Fibroblast of lung (primary cell): Measurements from ENCODE around the gene PRR36. TPM values are rescaled to one million over a fixed set of nuclear protein-coding genes. Genes with fewer than 3 reads are reported as not detected.

Source experiments
- DNase-seq, 2 donors: peaks; one replicate each; pipeline versions ENCODE4 v3.0.0 to v3.0.0-alpha.2; 2010; ENCODE audit warnings: low read depth in 2 of 2
- H2AFZ ChIP-seq: 2 replicates; pipeline ENCODE4 v1.5.1; 2012; ENCODE audit warnings: low read length, control low read depth, inconsistent platforms
- H3K27ac ChIP-seq: 2 replicates; pipeline ENCODE4 v1.5.1; 2011; ENCODE audit warnings: low read length, control low read depth; ENCODE audit not compliant: insufficient read depth
- H3K27me3 ChIP-seq: 2 replicates; pipeline ENCODE4 v1.5.1; 2011; ENCODE audit warnings: mild to moderate bottlenecking, low read length; ENCODE audit not compliant: control insufficient read depth, insufficient read depth
- H3K36me3 ChIP-seq: 2 replicates; pipeline ENCODE4 v1.5.1; 2011; ENCODE audit warnings: low read length; ENCODE audit not compliant: control insufficient read depth, insufficient read depth
- H3K4me1 ChIP-seq: 2 replicates; pipeline ENCODE4 v1.5.1; 2011; ENCODE audit warnings: low read length; ENCODE audit not compliant: control insufficient read depth, insufficient read depth; ENCODE audit errors: extremely low read depth
- H3K4me2 ChIP-seq: 2 replicates; pipeline ENCODE4 v1.5.1; 2011; ENCODE audit warnings: low read length, control low read depth; ENCODE audit not compliant: insufficient read depth; ENCODE audit errors: extremely low read depth
- H3K4me3 ChIP-seq, 4 experiments: fragments of 200-600 bp in 1 of 4; sonication (generic) in 1 of 4; replicated peaks in 1 of 4; 2 replicates each; pipeline ENCODE4 v1.5.1; 2011 to 2016; ENCODE audit warnings: low read length in 4 of 4, low read depth in 3 of 4, mild to moderate bottlenecking in 3 of 4, control low read depth in 2 of 4, inconsistent platforms in 1 of 4, mixed read lengths in 1 of 4; ENCODE audit not compliant: insufficient read depth in 1 of 4; ENCODE audit errors: control extremely low read depth in 1 of 4
- H3K79me2 ChIP-seq: 2 replicates; pipeline ENCODE4 v1.5.1; 2012; ENCODE audit warnings: mild to moderate bottlenecking, low read length, inconsistent platforms; ENCODE audit not compliant: control insufficient read depth, insufficient read depth
- H3K9ac ChIP-seq: 2 replicates; pipeline ENCODE4 v1.5.1; 2011; ENCODE audit warnings: mild to moderate bottlenecking, low read length, control low read depth; ENCODE audit not compliant: insufficient read depth
- H3K9me3 ChIP-seq: 2 replicates; pipeline ENCODE4 v1.5.1; 2012; ENCODE audit warnings: low read depth, low read length; ENCODE audit not compliant: control insufficient read depth, insufficient read depth
- H4K20me1 ChIP-seq: 2 replicates; pipeline ENCODE4 v1.5.1; 2011; ENCODE audit warnings: low read length; ENCODE audit not compliant: control insufficient read depth, insufficient read depth; ENCODE audit errors: extremely low read depth
- CTCF ChIP-seq, 2 donors: IDR thresholded peaks in 1 of 2; conservative IDR thresholded peaks in 1 of 2; 1 replicate in 1 of 2; 2 replicates in 1 of 2; pipeline ENCODE4 v1.5.1; 2011 to 2012; ENCODE audit warnings: low read length in 2 of 2, control low read depth in 1 of 2, inconsistent platforms in 1 of 2, low read depth in 1 of 2, mild to moderate bottlenecking in 1 of 2
- EZH2 ChIP-seq: IDR thresholded peaks from 2 replicates; pipeline ENCODE4 v1.5.1; 2012; ENCODE audit warnings: low read length, control low read depth, mild to moderate bottlenecking; ENCODE audit errors: missing control alignments
- polyA plus RNA-seq, 2 donors: library from polyadenylated mRNA; depleted of rRNA in 1 of 2; stranded (reverse) in 1 of 2; unstranded in 1 of 2; fragments of >200 nt; gene quantifications; 2 replicates each; pipeline ENCODE4 v1.2.1, GENCODE V29; 2011 to 2012; ENCODE audit warnings: missing spikeins in 1 of 2
- total RNA-seq: library from RNA; depleted of rRNA; stranded (reverse); fragments of >200 nt; gene quantifications from 2 replicates; pipeline ENCODE4 v1.2.1, GENCODE V29; 2014

Gene PRR36
- total and polyA plus RNA-seq, 2 donors (not counting 1 experiment from before 2014, with no cell fraction given), result under 0.01 TPM; not detected in 1

DNA sequence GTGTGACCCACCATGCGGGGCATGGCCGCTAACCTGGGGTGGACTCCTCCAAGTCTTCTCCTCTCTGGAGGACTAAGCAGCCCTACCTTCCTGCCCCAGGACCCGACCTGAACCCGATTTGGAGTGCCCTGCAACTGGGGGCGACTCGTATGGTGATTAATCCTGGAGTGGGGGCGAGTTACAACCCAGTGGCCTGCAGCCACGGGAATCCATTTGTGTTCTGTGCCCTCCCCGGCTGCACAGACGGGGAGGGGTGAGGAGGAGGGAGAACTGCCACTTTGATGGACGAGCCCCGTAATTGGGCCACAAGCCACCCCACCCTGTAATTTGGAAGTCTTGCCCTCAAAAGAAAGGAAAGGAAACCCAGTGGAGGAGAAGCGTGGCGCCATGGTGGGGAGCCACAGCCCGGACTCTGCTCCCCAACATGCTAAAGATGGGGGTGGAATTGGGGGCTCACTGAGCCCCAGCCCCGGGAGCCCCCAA lies 18.0 kb downstream of the PRR36 start:
- Histone ChIP-seq H3K9ac (no peak overlapping the region), H3K4me1 (no peaks in the 10 kb centered on the region), H3K27me3 (no peaks in the 10 kb centered on the region), H2AFZ (no peak overlapping the region), H3K79me2 (no peaks in the 10 kb centered on the region), H3K27ac (no peak overlapping the region), H3K4me2 (no peak overlapping the region), H3K9me3 (no peaks in the 10 kb centered on the region), H4K20me1 (no peaks in the 10 kb centered on the region), H3K4me3 (no peak overlapping the region), H3K36me3 (no peaks in the 10 kb centered on the region)
- TF ChIP-seq EZH2, result no peak
- TF ChIP-seq CTCF (conservative IDR thresholded peaks at IDR 0.05 in 1 of 2, IDR thresholded peaks at IDR 0.05 in 1 of 2; ENCODE audit: low read depth in 1 of 2, low read length in 2 of 2), result no peak
- DNase-seq, result no peak

DNA sequence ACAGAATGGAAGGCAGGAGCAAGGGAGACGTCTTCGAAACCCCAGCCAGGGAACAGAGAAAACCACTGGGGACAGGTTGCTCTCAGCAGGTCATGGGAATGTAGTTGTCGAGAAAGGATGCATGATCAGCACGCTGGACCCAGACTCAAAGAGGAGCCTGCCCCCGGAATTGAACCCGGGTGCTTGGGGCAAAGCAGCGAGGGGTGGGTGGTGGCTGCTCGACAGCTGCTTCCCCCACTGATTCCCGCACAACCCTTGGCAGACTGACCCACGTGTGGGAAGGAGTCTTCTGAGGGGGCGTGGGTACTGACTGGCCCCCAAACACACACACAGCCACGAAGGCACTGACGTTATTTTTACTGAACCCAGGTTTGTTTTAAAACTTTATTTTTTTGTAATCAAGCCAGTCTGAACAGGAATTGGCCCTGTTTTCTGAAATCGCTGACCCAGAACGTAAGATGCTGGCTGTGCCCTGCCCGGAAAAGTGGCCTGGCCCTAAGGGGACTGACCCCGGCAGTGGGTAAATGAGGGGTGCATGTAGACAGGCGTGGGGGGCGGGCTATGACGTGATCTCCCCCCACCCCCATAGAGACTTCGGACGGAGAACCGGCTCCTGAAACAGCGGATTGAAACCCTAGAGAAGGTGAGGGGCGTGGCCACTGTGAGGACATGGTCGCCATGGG lies 18.6 kb downstream of the PRR36 start:
- no peak overlapping the region for H2AFZ ChIP-seq
- H3K4me2 ChIP-seq, result no peak overlapping the region
- TF ChIP-seq EZH2 (no peak), CTCF (conservative IDR thresholded peaks at IDR 0.05 in 1 of 2, IDR thresholded peaks at IDR 0.05 in 1 of 2; ENCODE audit: low read depth in 1 of 2, low read length in 2 of 2) (no peak)
- H3K9me3 ChIP-seq, result no peaks in the 10 kb centered on the region
- no peaks in the 10 kb centered on the region for H3K27me3 ChIP-seq
- no peak overlapping the region for H3K4me3 ChIP-seq
- no peaks in the 10 kb centered on the region for H3K4me1 ChIP-seq
- no peaks in the 10 kb centered on the region for H4K20me1 ChIP-seq
- DNase-seq, result no peak
- H3K36me3 ChIP-seq, result no peaks in the 10 kb centered on the region
- no peak overlapping the region for H3K27ac ChIP-seq
- no peak overlapping the region for H3K9ac ChIP-seq
- no peaks in the 10 kb centered on the region for H3K79me2 ChIP-seq

GRCh38 chr19:7853770-7854128 lies 20.4 kb downstream of the PRR36 start:
- no peaks in the 10 kb centered on the region for H3K9me3 ChIP-seq
- H2AFZ ChIP-seq, result no peak overlapping the region
- H3K79me2 ChIP-seq, result no peaks in the 10 kb centered on the region
- no peaks in the 10 kb centered on the region for H3K4me1 ChIP-seq
- no peak overlapping the region for H3K9ac ChIP-seq
- no peak overlapping the region for H3K27ac ChIP-seq
- no peak overlapping the region for H3K4me2 ChIP-seq
- H3K27me3 ChIP-seq, result no peaks in the 10 kb centered on the region
- no peaks in the 10 kb centered on the region for H4K20me1 ChIP-seq
- TF ChIP-seq CTCF (conservative IDR thresholded peaks at IDR 0.05 in 1 of 2, IDR thresholded peaks at IDR 0.05 in 1 of 2; ENCODE audit: low read depth in 1 of 2, low read length in 2 of 2) (no peak), EZH2 (no peak)
- no peaks in the 10 kb centered on the region for H3K36me3 ChIP-seq
- DNase-seq, result no peak
- H3K4me3 ChIP-seq, result no peak overlapping the region
